GM18519 (cell line): ENCODE measurements around the gene C1orf232.

Experiments used
- ATAC-seq: cut with Tn5 transposase; IDR thresholded peaks from one replicate; pipeline ENCODE4 v1.9.1; 2021; ENCODE audit warnings: mild to moderate bottlenecking, moderate library complexity; ENCODE audit not compliant: unreplicated experiment, low FRiP score

The C1orf232 gene

DNA sequence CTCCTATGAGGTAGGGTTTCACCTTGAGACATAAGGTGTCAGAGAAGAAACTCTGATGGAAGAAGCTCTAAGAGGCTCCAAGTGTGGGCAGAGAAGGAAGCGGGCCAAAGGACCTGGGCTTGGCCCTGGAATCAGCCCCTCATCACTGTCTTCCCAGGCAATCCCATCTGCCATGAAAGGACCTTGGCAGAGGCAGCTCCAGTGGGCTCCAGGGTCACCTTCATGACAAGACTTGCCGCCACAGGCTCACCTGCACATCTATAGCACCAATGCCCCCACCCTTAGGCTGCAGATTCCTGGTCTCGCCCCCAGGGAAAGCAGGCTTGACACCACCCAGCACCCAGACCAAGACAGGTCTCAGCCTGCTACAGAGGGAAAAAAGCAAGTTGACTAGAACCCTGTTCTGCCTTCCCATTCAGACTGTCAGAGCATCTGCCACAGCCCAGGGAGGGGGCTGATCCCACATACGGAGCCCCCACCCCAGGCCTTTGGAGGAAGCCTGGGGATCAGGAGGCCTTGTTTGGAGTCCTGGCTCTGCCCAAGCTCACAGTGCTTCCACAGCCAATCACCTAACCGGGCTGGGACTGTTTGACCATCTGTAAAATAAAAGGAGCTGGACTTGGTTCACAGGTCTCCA, 10.4 kb downstream of the C1orf232 start:
- ATAC-seq, result no peak

DNA sequence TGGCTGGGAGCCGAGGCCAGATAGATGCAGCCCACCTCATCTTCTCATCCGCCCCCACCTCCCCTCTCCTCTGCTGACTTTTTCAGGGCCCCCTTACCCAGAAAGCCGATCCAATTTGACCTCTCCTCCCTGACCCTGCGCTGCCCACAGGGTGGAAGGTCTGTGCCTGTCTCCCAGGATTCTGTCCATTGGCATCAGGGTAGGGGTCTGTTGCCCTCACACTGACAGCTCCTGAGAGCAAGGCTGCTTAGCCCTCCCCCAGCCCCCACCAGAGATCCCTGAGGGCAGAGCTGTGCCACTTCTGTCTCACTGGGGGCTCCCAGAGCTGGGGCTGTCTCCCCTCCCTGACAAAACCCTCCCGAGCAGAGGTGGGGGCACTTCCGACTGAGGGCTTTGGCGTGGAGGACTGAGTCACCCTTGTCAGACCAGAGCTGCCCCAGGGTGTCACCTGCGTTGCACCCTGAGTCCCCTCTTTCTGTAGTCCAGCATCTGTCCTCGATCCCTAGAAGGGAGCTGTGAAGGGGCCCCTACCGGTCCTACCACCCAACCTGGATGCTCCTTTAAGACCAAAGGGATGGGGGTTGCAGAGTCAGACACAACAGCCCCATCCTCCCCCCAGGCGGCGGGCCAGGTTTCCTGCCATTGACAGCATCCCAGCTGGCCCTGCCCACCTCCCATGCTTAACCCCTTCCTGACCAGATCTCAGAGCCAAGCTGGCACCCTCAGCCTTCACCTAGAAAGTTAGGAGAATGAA, 12.3 kb downstream of the C1orf232 start:
- ATAC-seq, result no peak

DNA sequence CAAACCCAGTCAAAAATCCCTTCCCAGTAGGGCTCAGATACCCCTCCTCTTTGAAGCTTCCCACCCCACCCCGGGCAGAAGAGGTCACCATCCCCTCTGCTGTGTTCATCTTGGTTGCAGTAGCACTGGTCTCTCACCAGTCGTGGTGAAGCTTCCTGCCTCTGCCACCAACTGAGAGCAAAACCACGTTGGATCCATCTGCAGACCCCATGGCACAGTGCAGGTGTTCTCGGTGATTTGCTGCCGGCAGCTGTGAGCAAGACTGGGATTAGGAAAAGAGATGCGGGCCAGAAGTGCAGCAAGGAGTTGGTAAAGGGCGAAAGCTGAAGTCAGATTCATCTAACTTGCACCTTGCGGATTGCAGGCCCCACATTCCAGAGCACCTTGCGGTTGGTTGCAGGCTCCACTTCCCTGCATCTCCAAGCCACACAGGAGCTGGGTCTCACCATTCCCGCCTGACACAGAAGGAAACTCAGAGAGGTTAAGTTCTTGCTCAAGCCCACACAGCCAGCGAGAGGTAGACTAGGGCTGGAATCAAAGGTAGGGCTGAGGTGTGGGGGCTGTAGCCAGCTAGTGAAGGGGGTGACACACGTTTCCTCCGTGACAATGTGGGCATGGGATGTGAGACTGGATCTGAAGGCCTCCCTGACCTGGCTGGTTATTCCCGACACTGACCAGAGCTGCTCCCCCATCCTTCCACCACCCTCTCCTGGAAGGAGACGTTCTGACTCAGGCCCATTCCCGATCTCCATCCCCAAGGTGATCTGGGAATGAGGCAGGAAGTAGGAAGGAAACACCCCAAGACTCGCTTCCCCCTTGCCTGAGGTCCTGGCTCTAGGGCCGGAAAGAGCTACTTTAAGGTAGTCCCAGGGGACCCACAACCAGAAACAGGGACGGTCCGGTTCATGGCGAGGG, 13.1 kb downstream of the C1orf232 start:
- ATAC-seq, result no peak

DNA sequence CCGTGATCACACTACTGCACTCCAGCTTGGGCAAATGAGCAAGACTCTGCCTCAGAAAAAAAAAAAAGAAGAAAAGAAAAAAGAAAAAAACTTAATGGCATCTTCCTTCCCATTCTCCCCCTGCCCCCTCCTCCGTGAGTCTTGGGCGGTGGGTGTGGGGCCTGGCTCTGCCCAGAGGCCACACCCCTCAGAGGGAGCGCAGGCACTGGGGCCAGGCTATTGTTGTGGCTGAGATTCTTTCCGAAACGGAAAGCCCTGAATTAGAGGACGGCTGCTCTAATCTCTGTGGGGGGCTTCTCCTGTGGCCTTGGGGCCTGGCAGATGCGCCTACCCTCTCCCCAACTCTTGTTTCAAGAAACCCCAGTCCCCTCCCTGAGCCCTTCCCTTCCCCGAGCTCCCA, 14.0 kb downstream of the C1orf232 start:
- ATAC-seq, result no peak

DNA sequence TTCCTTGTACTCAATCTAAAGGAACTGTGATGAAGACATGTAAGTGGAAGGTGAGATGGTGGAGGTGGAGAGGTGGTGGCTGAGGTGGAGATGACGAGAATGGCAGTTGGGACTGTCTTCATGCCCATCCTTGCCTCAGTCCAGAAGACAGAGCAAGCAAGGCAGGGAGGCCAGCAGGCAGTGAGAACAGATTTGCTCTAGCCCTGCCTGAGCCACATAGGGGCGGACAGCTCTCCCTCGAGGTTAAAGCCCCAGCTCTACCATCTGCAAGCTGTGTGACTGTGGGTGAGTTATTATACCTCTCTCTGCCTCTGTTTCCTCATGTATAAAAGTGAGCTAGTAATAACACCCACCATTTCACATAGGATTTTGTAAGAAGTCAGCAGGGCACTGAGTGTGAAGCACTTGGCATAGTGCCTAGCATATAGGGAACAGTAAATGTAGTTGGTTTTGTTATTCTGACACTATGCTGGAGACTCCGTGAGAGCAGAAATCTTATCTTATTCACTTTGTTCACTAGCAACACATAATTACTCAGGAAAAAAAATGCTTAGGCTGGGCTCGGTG, 14.7 kb downstream of the C1orf232 start:
- no peak for ATAC-seq

DNA sequence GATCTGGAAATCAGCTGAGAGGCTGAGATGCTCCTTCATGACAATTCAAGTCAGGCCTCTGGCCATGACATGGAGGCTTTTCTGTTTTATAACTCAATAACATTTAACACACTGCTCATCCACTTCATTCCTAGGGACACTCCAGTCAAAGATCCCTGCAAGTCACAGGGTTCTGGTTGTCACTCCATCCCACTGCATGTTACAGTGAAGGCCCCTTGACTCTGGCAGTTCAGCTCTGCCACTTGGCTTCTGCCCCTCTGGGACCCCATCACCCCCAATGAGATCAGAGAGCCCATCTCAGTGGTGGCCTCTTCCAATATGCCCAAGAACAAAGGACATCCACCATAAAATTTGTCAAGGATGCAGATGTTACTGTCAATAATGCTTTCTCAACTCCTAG, 19.9 kb downstream of the C1orf232 start:
- ATAC-seq, result no peak

DNA sequence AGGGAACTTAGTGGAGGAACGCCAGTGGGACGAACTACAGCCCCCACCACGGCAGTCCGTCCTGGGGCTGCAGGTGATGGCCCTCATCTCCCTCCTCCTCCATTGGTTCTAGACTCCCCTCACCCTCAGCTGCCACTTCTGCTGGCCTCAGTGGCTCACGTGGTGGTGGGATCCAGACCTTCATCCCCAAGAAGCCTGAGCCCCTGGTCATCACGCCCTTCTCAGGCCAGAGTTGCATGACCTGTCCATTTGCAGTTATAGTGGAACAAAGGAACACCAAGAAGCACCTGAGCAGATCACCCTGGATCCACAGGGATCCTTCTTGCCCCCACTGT, 22.8 kb downstream of the C1orf232 start:
- ATAC-seq, result no peak

DNA sequence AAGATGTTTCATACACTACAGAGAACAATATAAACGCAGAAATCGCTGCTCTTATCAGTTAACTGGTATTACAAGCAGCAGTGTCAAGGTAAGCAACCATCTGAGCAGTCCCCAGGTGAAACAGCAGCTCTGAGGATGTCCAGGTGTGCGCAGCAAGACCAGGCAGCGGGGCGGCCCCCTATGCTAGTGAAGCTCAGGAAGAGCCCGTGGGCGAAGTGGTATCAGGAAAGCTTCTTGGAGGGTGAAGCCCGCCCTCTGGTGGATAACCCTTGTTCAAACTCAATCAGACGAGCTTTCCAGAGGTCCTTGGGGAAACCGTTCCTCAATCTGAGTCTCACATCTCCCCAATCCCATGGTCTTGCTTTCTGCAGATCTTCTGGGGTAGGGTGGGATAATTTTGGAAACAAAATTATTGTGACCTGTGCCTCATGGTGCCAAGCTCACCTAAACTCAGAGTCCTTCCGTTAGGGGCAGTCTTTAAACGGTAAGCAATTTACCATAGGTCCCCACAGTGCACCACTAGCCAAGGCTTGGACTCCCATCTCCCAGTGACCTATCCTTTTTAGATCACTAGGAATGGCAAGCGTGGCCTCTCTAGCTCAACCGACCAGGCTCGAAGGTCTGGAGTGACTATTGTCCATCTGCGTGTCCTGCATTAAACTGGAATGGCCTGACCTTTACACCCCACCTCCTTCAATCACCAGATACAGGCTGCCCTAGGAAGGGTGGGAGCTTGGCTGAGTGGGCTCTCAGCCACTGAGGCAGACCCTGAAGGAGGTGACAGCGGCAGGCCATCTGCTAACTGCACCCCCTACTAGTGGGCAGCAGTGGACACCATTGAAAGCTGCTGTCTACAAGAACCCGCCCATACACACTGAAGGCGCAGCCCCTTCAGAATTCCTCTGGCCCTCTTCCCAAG, 23.5 kb downstream of the C1orf232 start:
- ATAC-seq, result no peak

DNA sequence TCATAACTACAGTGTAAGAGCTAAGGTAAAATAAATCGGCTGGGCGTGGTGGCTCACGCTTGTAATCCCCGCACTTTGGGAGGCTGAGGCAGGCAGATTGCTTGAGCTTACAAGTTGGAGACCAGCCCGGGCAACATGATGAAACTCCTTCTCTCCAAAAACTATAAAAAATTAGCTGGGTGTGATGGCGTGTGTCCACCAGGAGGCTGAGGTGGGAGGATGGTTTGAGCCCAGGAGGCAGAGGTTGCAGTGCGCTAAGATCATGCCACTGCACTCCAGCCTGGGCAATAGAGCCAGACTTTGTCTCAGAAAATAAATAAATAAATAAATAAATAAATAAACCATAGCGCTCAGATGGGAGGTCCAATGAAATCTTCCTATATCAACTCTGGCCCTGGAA, 26.6 kb downstream of the C1orf232 start:
- ATAC-seq, result no peak

DNA sequence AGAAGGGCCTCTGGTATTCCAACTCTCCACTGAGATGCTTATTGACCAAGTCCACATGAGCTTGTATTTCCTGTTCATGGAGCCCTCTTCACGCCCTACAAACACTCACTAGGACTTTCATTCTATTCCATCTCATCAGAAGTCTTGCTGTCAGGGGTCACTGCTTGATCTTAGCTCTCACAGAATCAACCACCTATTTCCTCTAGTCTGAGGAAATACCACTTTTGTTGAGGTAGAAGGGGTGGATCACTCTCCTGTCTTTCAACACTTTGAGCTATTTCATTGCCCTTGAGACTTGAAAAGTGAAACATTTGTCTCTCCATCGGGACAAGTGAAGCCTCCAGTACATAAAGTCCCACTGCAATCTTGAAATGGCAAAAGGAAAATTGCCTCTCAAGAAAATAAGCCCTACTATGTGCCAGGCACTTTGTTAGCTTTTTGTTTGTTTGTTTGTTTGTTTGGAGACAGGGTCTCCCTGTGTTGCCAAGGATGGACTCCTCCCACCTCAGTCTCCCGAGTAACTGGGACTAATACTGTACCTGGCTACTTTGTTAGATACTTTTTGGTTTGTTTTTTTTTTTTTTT, 29.7 kb downstream of the C1orf232 start:
- no peak for ATAC-seq

DNA sequence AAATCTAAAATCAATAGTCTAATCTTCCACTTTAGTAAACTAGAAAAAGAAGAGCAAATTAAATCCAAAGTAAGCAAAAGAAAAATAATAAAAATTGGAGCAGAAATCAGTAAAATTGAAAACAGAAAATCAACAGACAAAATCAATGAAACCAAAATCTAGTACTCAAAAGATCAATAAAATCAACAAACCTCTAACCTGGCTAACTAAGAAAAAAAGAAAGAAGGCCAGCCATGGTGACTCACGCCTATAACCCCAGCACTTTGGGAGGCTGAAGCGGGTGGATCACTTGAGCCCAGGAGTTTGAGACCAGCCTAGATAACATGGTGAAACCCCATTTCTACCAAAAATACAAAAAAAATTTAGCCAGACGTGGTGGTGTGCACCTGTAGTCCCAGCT, 34.3 kb downstream of the C1orf232 start:
- no peak for ATAC-seq

DNA sequence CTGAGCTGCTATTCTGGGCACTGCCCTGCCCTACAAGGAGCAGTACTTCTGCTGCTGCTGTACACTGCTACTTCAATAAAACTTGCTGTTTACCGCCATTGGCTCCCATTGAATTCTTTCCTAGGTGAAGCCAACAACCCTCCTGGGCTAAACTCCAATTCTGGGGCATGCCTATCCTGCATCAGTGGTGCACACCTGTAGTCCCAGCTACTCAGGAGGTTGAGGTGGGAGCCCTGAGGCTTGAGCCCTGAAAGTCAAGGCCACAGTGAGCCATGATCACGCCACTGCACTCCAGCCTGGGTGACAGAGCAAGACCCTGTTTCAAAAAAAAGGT, 36.0 kb downstream of the C1orf232 start:
- no peak for ATAC-seq

DNA sequence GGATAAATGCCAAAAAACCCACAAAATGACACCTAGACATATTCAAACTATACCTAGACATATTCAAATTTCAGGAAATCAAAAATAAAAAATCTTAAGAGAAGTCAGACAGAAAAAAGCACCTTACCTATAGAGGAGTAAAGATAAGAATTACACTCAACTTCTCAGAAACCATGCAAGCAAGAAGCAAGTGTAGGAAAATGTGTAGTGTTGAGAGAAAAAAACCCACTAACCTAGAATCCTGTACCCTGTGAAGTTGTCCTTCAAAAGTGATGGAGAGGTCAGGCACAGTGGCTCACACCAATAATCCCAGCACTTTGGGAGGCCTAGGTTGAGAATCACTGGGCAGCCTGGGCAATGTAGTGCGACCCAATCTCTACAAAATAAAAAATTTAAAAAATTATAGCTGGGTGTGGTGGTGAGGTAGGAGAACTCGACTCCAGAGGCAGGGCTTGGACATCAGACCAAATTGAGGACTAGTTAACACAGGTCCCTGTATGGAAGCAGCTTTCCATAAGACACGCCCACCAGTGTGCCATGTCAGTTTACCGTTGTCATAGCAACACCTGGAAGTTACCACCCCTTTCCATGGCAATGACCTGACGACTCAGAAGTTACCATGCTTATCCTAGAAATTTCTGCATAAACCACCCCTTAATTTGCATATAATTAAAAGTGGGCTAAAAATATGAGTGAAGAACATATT, 36.5 kb downstream of the C1orf232 start:
- no peak for ATAC-seq

DNA sequence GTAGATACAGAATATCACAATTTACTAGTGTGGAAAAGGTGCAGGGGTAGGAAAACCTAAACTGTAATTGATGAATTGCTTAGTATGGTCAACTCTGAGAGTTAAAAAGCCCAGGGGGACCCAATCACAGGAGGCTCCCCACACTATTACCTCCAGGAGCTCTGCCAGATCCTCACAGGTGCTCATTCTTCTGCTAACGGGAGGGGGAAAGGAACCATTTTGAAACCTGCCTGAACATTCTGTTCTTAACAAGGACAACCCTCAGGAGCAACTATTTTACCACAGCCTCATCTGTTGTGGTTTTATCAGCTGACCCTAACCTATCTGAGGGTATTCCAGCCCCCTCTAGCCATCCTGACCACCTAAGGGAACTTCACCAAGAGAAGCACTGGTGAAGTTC, 38.1 kb downstream of the C1orf232 start:
- no peak for ATAC-seq

DNA sequence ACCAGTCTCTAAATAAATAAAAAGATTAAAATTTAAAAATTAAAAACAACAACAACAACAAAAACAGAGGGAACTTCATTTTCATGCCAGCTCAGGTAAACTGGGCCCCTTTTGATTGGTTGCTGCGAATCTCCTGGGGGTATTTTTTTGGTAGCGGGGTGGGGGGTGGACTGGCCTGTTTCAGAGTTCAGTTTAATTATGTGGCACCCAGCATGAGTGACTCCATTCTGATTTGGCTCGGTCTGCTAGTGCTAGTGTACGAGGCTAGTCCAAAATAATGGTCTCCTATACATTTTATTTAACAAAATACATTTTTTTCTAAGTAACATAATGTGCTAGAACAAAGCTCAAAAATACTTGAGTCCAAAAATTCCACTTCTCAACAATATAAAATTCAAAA, 39.0 kb downstream of the C1orf232 start:
- no peak for ATAC-seq

DNA sequence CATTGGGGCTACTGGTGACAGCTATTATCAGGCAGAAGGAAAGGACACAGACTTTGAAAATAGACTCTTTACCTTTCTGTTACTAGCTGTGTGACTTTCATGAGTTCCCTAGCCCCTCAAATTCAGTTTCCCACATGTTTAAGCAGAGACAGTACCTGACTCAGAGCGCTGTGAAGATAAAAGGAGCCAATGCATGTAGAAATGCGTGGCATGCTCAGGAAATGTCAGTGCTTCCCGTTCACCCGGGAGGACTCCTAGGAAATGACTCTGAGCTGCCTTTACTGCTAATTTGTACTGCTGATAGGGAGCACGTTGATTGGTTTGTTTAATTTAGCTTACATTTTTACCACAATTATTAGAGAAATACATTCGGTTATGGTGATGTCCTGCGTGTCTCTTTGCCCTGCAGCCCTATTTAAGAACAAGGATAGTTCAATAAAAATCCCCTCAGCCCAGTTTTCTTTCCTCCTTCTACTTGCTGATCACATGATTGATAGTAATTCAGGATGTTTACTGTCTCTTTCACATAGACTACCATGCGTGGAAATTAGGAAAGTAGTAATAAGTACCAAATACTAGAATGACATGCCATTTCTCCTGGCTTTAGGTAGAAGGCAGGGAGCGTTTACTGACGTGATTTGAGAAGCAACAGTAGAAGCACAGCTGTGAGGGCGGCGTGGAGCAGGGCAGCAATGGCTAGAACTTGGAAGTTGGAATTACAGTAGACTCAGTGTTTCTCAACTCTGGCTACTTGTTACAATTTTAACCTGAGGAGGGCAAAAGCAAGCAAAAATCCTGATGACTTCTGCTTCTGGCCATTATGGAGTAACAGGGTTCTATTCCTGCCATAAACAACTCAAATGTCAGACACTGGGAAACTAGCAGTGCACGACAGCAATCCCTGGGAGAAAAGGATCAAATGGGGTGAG, 41.3 kb downstream of the C1orf232 start:
- ATAC-seq, result no peak

DNA sequence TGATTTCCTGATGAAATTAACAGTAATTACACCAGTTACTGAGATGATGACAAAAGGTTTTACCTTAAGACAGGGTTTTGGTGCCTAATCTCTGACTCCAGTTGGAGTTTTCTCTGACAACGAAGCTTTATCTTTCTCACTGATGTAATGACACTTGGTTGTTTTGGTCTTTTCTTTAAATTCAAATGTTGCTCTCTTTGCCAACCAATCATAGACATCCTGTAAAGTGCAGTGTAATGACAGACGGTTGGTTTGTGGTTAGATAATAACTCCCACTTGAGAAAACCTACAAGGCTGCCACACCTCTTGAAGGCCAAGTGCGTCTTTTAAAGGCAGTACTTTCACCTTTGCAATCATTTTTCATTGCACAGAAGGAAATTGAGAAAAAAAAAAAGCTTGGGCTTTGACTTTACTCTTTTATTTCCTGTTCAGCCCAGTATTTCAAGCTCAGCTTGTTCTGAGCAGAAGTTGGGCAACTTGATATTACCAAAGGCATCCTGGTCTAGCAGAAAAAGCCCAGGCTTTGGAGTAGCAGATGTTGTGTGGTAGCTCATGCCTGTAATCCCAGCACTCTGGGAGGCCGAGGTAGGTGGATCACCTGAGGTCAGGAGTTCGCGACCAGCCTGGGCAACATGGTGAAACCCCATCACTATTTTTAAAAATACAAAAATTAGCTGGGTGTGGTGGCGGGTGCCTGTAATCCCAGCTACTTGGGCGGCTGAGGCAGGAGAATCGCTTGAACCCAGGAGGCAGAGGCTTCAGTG, 42.3 kb downstream of the C1orf232 start:
- ATAC-seq, result no peak

DNA sequence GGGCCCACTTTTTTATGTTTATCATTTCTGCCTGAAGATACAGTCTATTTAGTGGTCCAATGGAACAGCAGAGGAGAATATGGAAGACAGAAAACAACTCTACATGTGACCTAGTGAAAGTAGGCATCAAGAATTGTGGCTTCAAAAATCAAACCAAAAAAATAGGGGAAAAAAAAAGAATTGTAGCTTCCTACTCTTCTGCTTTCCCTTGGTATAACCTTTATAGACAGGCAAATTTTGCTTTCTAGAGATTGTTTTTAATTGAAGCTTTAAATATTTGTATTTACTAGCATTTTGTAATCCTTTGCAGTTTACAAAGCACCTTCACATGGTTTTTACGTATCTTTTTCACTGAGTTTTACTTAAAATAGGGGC, 42.8 kb downstream of the C1orf232 start:
- ATAC-seq, result no peak
